Dedifferentiated amniotic fluid mesenchymal stem cell (primary cell): ENCODE measurements around the gene ONECUT3.

Experiments used
- DNase-seq: peaks from one replicate; pipeline ENCODE4 v3.0.0-alpha.2; 2016; ENCODE audit errors: extremely low spot score

Gene ONECUT3

DNA sequence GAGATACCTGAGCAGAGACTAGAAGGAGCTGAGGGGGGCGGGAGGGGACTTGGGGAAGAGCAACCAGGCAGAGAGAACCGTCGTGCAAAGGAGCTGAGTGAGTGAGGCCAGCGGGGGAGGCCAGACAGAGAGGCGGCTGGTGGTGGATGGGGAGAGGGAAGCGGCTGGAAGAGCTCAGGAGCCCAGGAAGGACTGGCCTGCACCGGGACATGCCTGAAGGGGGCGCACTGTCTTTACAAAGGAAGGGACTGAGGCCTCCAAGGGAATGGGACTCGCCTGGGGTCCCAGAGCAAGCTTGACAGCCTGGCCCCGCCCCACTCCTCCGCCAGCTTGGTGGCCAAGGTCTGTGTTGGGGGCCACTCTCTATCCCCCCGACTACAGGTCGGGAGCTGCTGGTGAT, 14.9 kb downstream of the ONECUT3 start:
- DNase-seq, result no peak

DNA sequence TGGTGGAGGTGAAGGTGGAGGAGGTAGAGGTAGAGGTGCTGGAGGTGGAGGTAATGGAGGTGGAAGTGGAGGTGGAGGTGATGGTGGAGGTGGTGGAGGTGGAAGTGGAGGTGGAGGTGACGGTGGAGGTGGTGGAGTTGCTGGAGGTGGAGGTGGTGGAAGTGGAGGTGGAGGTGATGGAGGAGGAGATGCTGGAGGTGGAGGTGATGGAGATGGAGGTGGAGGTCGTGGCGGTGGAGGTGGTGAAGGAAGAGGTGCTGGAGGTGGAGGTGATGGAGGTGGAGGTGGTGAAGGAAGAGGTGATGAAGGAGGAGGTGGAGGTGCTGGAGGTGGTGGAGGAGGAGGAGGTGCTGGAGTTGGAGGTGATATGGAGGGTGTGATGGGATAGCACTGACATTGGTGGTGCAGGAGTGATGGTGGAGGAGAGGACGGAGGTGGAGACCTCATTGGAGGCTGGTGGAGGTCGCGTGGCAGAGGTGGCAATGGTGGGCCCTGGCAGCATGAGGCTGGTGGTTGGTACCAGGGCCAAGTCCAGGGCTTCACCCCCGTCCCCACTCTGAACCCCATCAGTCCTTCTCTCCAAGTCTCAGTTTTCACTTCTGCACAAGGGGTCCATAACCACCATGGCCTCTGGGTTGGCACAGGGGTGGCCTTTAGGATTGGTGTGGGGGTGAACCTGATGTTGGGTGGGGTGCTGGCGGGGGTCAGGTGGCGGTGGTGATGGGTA, 15.8 kb downstream of the ONECUT3 start:
- DNase-seq, result no peak

DNA sequence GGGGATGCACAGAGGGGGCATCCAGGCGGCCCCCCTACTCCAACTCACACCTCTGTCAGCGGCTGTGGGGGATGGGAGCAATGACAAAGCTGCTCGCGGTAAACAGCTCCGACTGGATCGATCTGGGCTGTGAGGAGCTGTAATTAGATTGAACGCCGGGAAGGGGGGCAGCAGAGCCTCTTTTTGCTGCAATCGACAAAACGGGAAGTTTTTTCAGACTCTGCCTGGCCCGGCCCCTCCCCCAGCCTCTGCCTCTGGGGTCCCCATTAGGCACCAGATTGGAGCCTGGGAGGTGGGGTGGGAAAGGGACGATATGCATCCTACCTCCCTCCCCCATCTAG, 16.3 kb downstream of the ONECUT3 start:
- DNase-seq, result no peak

DNA sequence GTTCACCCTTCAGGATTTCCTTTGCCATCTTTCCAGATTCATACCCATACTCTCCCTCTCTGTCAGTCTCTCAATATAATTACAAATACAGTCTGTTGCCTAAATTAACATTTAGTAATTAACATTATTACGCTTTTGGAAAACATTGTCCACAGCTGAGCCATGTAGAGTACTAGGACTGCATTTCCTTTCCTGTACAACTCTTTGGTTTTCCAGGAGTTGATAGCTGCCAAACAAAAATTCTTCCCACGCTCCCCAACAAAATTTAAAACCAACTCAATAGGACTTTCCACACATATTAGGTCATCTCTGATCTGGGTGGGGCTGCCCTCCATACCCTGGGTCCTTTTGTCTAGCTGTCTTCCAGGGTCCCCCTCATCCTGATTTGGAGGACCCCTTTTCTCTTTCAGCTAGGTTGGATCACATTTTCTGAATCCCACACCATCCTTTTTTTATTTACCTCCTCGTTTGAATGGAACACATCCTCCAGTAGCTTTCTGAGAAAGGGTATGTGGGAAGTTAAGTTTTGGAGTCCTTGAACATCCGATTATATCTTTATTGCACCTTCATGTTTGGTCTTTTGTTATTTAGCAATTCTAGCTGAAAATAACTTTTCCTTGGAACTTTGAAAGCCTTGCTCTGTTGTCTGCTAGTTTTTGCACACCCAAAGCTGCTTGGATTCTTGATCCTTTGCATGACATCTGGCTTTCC, 17.7 kb downstream of the ONECUT3 start:
- no peak for DNase-seq

DNA sequence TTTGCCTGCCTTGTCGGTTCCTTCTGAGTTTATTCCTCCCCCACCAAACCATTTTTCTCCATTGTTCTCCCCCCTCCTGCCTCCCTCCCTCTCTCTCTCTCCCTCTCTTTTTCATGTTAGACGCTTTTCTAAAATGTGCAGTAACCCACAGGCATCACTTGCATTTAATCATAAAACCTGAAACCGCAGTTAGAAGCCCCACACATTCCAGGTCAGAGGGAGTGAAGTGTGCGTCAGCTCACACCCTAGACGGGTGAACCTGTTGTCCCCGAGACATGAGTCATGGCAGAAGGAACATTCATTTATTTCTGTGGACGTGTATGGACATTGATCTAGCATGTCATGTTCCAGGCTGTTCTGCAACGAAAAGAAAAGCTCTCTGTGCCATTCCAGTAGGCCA, 19.9 kb downstream of the ONECUT3 start:
- DNase-seq, result no peak

DNA sequence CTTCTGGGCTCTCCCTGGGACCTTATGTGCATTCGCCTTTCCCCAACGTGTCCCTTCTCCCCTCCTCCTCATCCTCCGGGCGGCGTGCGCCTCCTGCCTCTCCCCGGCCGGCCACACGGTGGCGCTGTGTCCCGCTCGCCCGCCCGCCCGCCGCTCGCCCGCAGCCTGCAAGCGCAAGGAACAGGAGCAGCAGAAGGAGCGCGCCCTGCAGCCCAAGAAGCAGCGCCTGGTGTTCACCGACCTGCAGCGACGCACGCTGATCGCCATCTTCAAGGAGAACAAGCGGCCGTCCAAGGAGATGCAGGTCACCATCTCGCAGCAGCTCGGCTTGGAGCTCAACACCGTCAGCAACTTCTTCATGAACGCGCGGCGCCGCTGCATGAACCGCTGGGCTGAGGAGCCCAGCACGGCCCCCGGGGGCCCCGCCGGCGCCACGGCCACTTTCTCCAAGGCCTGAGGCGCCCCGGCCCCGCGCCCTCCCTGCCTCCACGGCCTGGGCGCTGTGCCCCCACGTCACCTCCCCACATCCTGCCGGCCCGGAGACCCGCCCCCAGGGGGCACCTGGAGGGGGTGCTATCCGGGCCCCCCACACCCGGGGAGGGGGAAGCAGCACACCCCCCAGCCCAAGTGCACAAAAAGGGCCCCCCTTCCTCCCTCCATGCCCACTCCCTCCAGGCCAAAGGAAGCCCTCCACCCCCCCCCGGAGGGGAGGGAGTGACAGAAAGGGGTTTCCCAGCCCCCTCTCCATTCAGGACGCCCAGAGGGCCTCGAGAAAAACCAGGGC, 21.9 kb downstream of the ONECUT3 start:
- no peak for DNase-seq

DNA sequence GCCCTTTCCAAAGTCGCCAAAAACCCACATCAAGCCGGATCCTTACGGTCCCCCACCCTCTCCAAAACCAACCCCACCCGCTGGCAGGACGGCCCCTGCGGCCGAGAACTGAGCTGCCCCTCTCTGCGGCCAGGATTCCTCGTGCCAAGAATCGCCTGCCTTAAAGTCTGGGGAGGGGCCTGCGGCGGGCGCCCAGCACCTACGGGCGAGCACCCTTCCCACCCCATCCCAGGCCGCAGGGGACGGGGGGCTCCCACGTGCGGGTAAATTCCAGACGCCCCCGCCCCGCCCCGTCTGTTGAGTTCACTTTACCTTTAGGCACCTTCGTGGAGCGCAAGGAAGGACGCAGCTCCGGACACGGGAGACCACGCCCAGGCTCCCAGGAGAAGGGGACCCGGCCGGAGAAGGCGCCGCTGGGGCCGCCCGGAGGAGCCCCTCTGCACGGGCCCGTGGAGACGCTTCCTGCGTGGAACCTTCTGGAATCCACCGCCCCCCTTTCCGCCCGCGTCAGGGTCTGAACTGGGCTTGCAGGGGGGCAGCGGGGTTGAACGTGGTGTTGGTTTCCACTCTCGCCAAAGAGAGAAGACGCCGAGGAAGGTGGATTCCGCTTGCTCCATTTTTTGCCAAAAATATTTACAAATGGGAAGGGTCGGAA, 22.8 kb downstream of the ONECUT3 start:
- DNase-seq, result no peak

DNA sequence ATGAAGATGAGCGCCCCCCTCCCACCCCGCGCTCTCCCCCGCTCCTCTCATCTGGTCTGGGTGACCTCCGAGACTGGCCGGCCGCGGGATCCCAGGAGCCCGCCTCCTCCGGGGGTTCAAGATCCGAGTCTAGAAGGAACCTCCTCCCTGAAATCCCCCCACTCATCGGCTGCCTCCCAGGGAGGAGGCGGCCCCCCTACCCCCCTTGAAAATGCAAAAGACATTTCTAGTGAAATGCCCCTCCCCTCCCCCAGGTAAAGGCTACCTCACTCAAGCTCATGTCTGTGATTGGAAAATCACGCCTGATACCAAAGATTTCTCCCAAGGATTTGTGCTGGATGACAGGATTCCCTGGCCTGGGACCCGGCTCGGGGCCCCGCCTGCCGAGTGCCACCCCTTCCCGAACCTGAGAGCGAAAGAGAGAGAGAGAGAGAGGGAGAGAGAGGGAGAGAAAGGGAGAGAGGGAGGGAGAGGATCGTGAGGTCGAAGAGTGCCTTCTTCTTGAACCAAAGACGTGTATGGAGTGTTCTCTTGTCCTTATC, 23.4 kb downstream of the ONECUT3 start:
- DNase-seq, result no peak

DNA sequence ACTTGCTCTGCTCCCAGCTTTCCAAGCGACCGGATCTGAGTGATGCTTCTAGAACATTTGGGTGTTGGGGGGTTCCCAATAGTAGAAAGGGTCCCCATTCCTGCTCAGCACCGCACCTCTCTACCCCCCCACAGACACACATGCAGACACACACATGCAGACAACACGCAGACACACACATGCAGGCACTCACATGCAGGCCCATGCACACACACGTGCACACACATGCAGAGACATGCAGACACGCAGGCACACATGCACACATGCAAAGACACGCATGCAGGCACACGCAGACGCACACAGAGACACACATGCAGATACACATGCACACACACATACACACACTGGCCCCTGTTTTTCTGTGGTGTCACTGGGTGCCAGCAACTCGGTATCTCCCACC, 23.8 kb downstream of the ONECUT3 start:
- DNase-seq, result no peak

DNA sequence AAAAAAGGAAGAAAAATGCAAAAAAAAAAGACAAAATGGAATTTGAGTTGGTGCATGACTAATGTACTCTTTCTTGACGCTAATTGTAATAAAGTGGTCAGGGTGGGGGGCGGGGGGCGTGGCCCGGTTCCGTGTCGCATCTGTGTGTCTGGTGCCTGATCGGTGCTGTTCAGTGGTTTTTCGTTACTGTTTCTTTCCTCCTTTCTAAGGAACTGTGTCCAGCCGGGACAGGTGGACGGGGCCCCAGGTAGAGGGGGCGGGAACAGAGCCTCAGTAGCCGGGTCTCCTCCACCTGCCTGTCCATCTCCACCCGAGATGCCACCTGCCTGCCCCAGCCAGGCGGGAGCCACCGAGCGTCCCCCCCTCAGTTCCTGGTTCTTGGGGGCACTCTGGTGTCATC, 26.3 kb downstream of the ONECUT3 start:
- no peak for DNase-seq

DNA sequence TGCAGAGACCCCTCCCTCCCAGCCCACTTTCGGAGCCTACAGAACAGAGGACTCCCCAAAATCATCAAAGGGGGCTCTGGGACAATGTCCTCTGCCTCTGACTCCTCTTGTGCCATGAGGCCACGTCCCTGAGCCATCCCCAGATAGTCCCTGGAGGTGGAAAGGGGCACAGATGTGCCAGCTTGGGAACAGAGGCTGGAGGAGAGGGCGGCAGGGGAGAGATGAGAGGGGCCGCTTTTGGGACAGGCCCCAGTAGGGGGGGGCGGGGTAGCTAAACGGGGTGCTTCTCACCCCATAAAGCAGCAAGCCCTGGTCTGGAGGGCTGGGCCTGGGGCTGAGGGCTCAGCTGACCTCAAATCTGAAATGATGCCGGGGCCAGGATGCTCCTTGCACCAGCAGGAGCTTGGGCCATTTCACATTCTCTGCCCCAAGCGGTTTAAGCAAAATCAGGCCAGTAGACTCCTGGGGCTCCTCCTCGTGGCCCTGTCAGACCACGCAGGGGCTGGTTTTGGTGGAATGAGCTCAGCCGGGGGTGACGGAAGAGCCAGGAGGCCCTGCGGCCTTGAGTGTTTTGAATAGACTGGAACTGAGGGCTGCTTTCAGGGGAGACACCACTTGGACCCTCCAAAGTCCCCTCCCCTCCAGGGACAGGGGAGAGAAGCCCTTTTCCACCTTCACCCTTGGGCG, 27.1 kb downstream of the ONECUT3 start:
- DNase-seq, result no peak

DNA sequence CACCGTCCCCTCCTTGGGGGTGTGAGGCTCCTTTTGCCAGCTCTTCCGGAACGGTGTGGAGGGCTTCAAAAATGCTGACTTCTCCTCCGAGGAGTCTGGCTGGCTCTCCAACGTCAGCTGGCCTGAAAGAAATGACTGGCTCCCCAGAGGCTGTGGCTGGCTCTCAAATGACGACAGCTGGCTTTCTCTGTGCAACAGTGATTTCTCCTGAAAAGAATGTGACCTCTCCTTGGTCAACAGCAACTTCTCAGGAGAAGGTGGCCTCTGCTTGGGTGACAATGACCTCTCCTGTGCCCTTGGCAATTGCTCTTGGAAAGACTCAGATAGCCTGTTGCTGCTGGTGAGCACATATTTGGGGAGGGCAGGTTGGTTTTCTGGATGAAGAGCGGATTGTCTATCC, 29.2 kb downstream of the ONECUT3 start:
- no peak for DNase-seq

DNA sequence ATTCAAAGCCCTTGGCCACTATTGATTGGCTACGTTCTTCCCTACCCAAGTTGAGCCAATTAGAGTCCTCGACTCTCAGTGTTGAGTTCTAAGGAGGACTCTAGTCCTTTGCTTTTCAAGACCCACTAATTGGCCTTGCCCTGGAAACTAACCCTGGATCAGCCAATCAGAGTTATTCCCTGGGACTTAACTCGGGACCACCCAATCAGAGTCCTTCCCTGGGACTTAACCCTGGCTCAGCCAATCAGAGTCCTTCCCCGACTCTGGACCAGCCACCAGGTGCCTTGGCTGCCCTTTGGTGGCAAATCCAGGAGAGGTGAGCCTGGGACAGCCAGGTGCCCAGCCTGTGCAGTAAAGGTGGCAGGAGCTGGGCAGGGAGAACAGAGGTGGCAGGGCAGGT, 30.0 kb downstream of the ONECUT3 start:
- DNase-seq, result no peak

DNA sequence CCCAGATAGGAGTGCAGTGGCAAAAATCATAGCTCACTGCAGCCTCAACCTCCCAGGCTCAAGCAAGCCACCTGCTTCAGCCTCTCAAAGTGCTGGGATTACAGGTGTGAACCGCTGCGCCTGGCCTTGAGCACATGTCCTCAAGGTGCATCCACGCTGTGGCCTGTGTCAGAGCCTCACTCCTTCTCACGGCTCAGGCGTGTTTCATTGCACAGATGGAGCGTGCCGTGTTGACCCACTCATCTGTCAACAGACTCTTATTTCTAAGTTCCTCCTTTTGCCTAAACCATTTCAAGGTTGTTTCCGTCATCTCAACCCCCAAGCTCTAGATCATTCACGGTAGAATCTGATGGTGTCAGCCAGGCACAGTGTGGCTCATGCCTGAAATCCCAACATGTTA, 30.6 kb downstream of the ONECUT3 start:
- no peak for DNase-seq

DNA sequence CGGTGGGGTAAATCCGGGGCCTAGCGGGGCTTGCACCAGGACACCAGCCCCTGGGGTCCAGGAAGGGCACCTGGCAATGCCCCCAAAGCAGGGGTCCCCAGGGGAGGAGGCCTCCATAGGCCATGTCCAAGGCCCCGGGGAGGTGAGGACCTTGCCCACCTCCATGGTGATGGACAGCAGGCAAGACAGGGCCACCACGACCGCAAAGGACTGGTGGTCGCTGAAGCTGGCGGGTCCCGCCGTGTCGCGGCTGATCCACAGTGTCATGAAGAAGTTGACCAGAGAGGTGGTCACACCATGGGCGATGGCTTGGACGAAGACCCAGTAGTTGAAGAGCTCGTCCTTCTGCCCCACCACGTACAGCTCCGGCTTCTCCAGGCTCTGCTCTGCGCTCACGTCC, 32.0 kb downstream of the ONECUT3 start:
- DNase-seq, result no peak

DNA sequence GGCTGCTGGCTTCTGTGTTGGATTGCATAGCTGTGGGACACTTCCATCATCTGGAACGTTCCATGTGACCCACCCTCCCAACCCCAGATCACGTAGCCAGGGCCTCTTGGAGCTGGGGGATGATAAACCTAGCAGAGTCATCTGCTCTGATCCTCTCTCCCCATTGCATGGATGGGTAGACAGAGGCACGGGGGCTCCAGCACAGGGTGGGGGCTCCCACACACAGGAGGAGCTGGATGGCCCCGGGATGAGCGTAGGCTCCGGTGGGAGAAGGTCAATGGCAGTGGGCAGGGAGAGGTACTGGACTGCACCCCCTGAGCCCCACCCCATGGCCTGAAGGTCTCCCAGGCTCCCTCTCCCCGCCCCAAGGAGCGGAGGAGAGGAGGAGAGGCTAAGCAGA, 33.4 kb downstream of the ONECUT3 start:
- DNase-seq, result no peak

DNA sequence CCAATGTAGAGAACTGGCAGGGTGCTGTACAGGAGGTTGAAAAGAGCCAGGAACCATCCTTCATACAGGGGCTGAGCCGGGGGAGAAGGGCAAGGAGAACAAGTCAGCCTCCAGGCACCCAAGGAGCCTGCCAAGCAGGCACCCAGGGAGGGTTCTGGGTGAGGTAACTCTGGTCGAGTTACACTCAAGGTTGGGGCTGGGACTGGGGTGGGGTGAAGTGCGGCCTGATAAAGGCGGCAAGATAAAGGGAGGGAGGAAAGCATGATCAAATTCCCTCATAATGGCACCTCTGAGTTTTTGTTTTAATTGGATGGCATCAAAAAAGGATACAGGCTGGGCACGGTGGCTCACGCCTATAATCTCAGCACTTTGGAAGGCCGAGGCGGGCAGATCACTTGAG, 33.8 kb downstream of the ONECUT3 start:
- DNase-seq, result no peak

DNA sequence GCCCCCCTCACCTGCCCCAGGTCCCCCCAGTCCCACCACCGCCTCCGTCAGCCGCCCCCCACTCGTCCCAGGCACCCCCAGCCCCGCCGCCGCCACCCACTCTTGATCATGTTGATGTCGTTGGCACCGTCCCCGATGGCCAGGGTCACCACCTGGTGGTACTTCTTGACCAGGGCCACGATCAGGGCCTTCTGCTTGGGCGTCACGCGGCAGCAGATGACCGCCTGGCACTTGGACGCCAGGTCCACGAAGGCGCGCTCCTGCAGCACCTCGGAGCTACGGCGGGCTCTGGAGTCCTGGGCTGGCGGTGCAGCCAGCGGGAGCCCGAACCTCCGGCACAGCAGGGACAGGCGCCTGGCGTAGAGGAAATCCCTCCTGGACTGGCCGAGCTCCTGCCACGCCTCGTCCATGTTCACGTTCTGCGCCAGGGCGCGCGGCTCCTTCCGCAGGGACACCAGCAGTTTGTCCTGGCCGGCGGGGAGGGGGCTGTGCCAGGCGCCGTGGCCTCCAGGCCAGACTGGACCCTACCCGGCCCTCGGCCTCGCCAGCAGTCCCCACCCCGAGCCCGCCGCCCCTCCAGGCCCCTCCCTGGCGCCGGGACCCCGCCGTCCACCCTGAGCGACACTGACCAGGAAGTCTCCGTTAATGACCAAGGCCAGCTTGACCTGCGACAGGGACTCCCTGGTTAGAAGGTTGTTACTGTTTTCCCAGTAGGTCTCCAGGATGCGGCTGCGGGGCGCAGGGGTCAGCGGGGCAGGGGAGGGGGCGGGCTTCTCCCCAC, 36.1 kb downstream of the ONECUT3 start:
- DNase-seq, result no peak

DNA sequence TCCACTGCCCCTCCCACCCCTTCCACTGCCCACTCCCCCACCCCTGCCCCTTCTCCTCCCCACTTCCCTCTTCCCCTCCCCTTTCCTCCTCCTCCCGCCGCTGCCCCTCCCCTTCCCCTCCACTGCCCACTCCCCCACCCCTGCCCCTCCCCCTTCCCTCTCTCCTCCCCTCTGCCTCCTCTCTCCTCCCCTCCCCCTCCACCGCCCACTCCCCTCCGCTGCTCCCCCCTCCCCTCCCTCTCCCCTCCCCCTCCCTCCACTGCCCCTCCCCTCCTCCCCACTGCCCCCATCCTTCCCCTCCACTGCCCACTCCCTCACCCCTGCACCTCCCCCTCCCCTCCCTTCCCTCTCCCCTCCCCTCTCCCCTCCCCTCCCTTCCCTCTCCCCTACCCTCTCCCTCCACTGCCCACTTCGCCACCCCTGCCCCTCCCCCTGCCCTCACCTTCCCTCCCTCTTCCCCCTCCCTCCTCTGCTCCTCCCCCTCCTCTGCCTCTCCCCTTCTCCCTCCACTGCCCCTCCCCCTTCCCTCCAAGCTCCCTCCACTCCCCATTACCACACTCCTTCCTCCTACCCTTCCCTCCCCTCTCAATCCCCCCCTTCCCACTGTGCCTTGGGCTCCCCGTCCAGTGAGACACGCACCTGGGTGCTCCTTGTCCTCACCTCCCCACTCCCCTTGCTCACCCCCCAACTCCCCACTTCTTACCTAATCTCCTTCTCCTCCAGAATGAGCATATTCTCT, 36.9 kb downstream of the ONECUT3 start:
- no peak for DNase-seq

DNA sequence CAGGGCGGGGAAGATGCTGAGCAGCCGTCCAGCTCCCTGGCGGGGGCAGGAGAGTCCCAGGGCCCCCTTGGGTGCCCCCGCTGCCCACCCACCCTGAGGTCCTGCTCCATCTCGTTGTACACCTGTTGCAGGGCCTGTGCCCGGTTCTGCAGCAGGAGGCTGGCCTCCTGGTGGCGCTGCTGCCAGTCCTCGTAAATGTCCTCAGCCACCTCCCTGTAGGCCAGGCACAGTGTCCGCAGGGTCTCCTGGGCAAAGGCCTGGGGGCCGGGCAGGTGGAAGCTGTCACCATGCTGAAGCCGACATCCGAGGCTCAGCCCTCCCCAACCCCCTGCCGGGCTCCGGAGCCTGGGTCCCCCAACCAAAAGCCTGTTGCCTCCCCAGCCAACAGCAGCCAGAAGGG, 38.6 kb downstream of the ONECUT3 start:
- no peak for DNase-seq
